Epithelial cell of esophagus (primary cell): ENCODE measurements around the gene SEMA7A.

ENCODE experiments used
- DNase-seq: peaks from one replicate; pipeline ENCODE4 v3.0.0; 2010; ENCODE audit warnings: low read depth
- H3K4me3 ChIP-seq: 2 replicates; pipeline ENCODE4 v1.5.1; 2011; ENCODE audit warnings: mild to moderate bottlenecking, low read length, control low read depth
- TF ChIP-seq, protein P1 (sequence below): IDR thresholded peaks from 2 replicates; pipeline ENCODE4 v1.5.1; 2011; ENCODE audit warnings: low read depth, mild to moderate bottlenecking, low read length, control low read depth, inconsistent platforms; ENCODE audit not compliant: insufficient read depth; ENCODE audit errors: missing control alignments

SEMA7A gene

DNA sequence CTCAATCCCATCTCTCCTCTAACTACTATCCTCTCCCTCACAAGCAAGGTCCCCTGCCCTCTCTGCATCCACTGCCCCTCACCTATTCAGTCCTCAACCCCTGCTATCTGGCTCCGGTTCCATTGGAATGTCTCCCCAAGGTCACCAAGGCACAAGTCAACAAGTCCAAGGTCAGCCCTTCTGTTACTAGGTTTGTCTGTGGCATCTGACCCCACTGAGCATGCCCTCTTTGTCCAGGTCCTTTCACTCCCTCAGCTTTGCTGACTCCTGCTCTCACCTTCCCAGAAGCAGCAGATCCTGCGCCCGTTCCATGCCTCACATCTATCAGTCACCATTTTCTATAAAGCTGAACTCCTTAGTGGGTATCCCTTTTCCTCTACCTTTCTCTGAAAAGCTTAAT, 8.3 kb upstream of the SEMA7A start:
- TF ChIP-seq, protein P1, sequence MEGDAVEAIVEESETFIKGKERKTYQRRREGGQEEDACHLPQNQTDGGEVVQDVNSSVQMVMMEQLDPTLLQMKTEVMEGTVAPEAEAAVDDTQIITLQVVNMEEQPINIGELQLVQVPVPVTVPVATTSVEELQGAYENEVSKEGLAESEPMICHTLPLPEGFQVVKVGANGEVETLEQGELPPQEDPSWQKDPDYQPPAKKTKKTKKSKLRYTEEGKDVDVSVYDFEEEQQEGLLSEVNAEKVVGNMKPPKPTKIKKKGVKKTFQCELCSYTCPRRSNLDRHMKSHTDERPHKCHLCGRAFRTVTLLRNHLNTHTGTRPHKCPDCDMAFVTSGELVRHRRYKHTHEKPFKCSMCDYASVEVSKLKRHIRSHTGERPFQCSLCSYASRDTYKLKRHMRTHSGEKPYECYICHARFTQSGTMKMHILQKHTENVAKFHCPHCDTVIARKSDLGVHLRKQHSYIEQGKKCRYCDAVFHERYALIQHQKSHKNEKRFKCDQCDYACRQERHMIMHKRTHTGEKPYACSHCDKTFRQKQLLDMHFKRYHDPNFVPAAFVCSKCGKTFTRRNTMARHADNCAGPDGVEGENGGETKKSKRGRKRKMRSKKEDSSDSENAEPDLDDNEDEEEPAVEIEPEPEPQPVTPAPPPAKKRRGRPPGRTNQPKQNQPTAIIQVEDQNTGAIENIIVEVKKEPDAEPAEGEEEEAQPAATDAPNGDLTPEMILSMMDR, result no peak

GRCh38 chr15:74441248-74441941, 7.6 kb upstream of the SEMA7A start:
- no peak overlapping the region for H3K4me3 ChIP-seq
- TF ChIP-seq, protein P1, result no peak
- no peak for DNase-seq

More for the DNA sequence above, 8.3 kb upstream of the SEMA7A start:
- DNase-seq, result no peak
- H3K4me3 ChIP-seq, result no peak overlapping the region

GRCh38 chr15:74438721-74439316, 5.1 kb upstream of the SEMA7A start:
- peak; percentile 85 for DNase-seq
- TF ChIP-seq, protein P1, result peak; percentile 98
- H3K4me3 ChIP-seq, result no peak overlapping the region

DNA sequence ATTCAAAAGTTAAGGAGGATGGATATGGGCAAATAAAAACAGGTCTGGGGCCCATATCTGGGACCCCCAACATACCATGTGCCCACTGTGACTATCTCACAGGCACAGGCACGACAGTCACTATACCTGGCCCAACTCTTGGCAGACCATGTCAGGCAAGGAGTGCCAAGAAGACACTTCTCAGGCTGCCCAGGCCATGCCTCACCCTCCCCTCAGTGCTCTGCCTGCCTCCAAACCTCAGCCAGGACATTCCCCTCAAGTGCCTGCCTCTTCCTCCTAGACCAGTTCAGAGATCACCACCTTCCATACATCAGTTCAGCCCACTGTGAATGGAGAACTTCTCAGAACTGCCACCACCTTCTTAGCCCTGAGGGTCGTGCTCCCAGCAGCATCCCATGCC, 4.4 kb upstream of the SEMA7A start:
- no peak overlapping the region for H3K4me3 ChIP-seq
- TF ChIP-seq, protein P1, result no peak
- no peak for DNase-seq

DNA sequence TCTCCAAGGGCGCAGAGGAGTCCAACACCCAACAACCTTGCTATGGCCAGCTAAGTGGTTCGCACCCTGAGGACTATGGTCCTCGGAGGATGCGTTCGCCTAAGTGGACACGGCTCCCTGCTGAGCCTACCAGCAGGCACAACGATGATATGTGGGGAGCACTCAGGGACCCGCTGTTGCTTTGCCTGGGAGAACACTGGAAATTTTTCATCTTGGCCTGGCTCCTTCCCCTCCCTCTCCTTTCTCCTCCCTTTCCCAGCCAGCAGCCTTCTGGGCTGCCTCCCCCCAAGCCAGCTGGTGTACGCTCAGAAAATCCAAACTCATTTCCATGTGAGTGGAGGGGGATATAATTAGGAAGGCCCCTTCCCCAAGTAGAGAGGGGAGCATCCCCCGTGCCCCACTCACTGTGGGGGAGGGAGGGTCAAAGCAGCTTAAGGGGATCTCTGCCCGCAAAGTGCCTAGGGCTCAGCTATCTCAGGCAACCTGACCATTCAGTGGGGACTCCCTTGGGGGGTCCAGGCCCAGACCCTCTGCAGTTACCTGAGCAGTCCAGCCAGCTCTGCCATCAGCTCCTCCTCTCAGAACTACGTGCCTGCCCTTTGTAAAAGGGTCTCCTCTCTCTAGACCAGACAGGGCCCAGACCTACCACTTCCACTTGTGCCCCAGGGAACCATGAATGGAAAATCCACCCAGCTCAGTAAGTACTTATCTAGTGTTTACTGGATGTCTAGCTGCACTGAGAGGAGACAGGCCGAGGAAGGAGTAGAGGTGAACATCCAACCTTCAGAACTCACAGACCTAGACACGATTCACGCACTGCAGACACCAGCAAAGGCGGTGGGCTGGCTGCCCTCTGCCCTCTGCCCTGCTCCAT, 742 bp upstream of the SEMA7A start:
- DNase-seq, result no peak
- TF ChIP-seq, protein P1, result no peak
- no peak overlapping the region for H3K4me3 ChIP-seq

DNA sequence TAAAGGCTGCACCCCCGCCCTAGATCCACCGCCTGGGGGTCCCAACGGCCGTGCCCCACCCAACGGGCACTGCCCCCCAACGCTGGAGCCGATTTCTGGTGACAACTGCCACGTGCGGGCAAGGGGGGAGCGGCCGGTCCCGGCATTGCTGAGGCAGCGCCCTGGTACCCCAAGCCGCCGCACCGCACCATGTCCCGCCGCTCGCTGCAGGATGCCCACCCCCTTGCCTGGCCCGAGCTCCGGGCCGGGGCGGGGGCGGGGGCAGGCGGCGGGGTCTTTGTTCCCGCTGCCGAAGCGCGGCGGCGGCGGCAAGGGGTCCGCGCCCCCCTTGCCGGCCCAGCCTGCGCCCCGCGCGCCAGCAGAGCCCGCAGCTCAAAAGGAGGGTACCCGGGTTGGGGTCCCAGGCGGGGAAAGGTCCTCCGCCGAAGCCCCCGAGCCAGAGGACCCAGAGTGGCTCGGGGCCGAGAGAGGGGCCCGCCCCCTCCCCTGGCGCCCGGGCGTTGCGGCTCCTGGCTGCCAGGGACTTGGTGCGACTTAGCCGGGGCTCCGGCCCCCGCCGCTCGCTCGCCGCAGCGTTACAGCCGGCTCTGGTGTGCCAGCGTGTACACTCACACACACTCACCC, 678 bp downstream of the SEMA7A start:
- no peak for DNase-seq
- H3K4me3 ChIP-seq, result peak overlapping the region; percentile 52
- TF ChIP-seq, protein P1, result no peak
